ENCODE data around the gene INO80B. TPM values are rescaled to one million over a fixed set of nuclear protein-coding genes. Genes with fewer than 3 reads are reported as not detected.
A peak's percentile ranks its signal among the peaks of the same experiment; 100 is the strongest.

The INO80B gene
- total RNA-seq, 1 experiment from 2014 or later = 42.1 TPM

- H3K27me3 Mint-ChIP-seq (ENCODE audit: unreplicated experiment) = peaks cover 9% of the 10 kb centered on the region
- intact Hi-C loops (cut with micrococcal nuclease; ENCODE audit: unreplicated experiment) = no loop called here
- H3K27ac Mint-ChIP-seq (ENCODE audit: unreplicated experiment) = no peak overlapping the region
- DNase-seq = no peak
- CTCF ChIA-PET = no interaction called here
- peaks cover 16% of the 10 kb centered on the region for H3K4me1 Mint-ChIP-seq (ENCODE audit: low read depth, unreplicated experiment)
- TF ChIP-seq CTCF (IDR thresholded peaks at IDR 0.05; ENCODE audit: unreplicated experiment) = no peak
- no peak overlapping the region for H3K4me3 Mint-ChIP-seq (ENCODE audit: low read depth, unreplicated experiment)
- peaks cover 23% of the 10 kb centered on the region for H3K36me3 Mint-ChIP-seq (ENCODE audit: insufficient read depth, unreplicated experiment)
- BruUV-seq (replicated peaks) = no TSS peak
- no peaks in the 10 kb centered on the region for H3K9me3 Mint-ChIP-seq (ENCODE audit: low read depth, unreplicated experiment)
Observed at GRCh38 chr2:74493546-74493945, 38.7 kb downstream of the INO80B start.

GRCh38 chr2:74495440-74495839 lies 40.6 kb downstream of the INO80B start:
- no TSS peak for BruUV-seq (replicated peaks)
- TF ChIP-seq CTCF (IDR thresholded peaks at IDR 0.05; ENCODE audit: unreplicated experiment) = no peak
- Mint-ChIP-seq H3K27me3 (ENCODE audit: unreplicated experiment) (peaks cover 15% of the 10 kb centered on the region), H3K9me3 (ENCODE audit: low read depth, unreplicated experiment) (no peaks in the 10 kb centered on the region), H3K4me3 (ENCODE audit: low read depth, unreplicated experiment) (no peak overlapping the region), H3K4me1 (ENCODE audit: low read depth, unreplicated experiment) (peaks cover 11% of the 10 kb centered on the region), H3K27ac (ENCODE audit: unreplicated experiment) (no peak overlapping the region), H3K36me3 (ENCODE audit: insufficient read depth, unreplicated experiment) (peaks cover 30% of the 10 kb centered on the region)
- CTCF ChIA-PET = no interaction called here
- intact Hi-C loops (cut with micrococcal nuclease; ENCODE audit: unreplicated experiment) = no loop called here
- DNase-seq = no peak

- intact Hi-C loops (cut with micrococcal nuclease; ENCODE audit: unreplicated experiment) = no loop called here
- peaks cover 24% of the 10 kb centered on the region for H3K4me1 Mint-ChIP-seq (ENCODE audit: low read depth, unreplicated experiment)
- DNase-seq = no peak
- peak overlapping the region; percentile 58 for H3K4me3 Mint-ChIP-seq (ENCODE audit: low read depth, unreplicated experiment)
- TF ChIP-seq CTCF (IDR thresholded peaks at IDR 0.05; ENCODE audit: unreplicated experiment) = no peak
- peaks cover 15% of the 10 kb centered on the region for H3K27me3 Mint-ChIP-seq (ENCODE audit: unreplicated experiment)
- H3K27ac Mint-ChIP-seq (ENCODE audit: unreplicated experiment) = no peak overlapping the region
- H3K9me3 Mint-ChIP-seq (ENCODE audit: low read depth, unreplicated experiment) = no peaks in the 10 kb centered on the region
- peaks cover 36% of the 10 kb centered on the region for H3K36me3 Mint-ChIP-seq (ENCODE audit: insufficient read depth, unreplicated experiment)
- BruUV-seq (replicated peaks) = no TSS peak
- CTCF ChIA-PET = interaction anchor here (0.6 kb wide), 1 partner anchor 17 kb away, joined by 8 read pairs; no protein-coding TSS in a partner anchor
Observed at GRCh38 chr2:74496997-74497776, 42.3 kb downstream of the INO80B start.

GRCh38 chr2:74497777-74498499 lies 43.1 kb downstream of the INO80B start:
- Mint-ChIP-seq H3K36me3 (ENCODE audit: insufficient read depth, unreplicated experiment) (peaks cover 36% of the 10 kb centered on the region), H3K4me3 (ENCODE audit: low read depth, unreplicated experiment) (peak overlapping the region; percentile 58), H3K4me1 (ENCODE audit: low read depth, unreplicated experiment) (peaks cover 26% of the 10 kb centered on the region), H3K27ac (ENCODE audit: unreplicated experiment) (peak overlapping the region; percentile 33), H3K9me3 (ENCODE audit: low read depth, unreplicated experiment) (no peaks in the 10 kb centered on the region), H3K27me3 (ENCODE audit: unreplicated experiment) (peaks cover 15% of the 10 kb centered on the region)
- TF ChIP-seq CTCF (IDR thresholded peaks at IDR 0.05; ENCODE audit: unreplicated experiment) = no peak
- CTCF ChIA-PET = no interaction called here
- DNase-seq = peak; percentile 28
- intact Hi-C loops (cut with micrococcal nuclease; ENCODE audit: unreplicated experiment) = no loop called here
- BruUV-seq (replicated peaks) = no TSS peak

Data from Calu3 (cell line).